ENCODE measurements around the gene TAB2.

GRCh38 chr6:149366267-149366921 is 48.9 kb downstream of the TAB2 start:
- TF ChIP-seq ZNF565 (CRISPR knock-in tag; conservative IDR thresholded peaks at IDR 0.05; ENCODE audit: low read depth) (no peak), PATZ1 (CRISPR knock-in tag; IDR thresholded peaks at IDR 0.05; ENCODE audit: borderline replicate concordance) (no peak)

Data from SK-N-SH treated with all-trans-retinoic acid at 6 μM for 48 hours (cell line).